Endothelial cell of umbilical vein (primary cell): ENCODE results near the gene GRPEL1.

Source experiments
- CTCF ChIP-seq, 2 donors: IDR thresholded peaks; 1 replicate in 1 of 2; 2 replicates in 1 of 2; pipeline ENCODE4 v1.5.1; 2011; ENCODE audit warnings: low read length in 2 of 2, mild to moderate bottlenecking in 2 of 2, moderate library complexity in 2 of 2, control low read depth in 1 of 2, inconsistent platforms in 1 of 2, low read depth in 1 of 2; ENCODE audit not compliant: insufficient read depth in 1 of 2; ENCODE audit errors: extremely low read depth in 1 of 2
- FOS ChIP-seq: IDR thresholded peaks from 2 replicates; pipeline ENCODE4 v1.6.1; 2011; ENCODE audit warnings: mild to moderate bottlenecking, low read length, moderate library complexity, borderline replicate concordance; ENCODE audit not compliant: insufficient read depth
- GATA2 ChIP-seq: IDR thresholded peaks from 2 replicates; pipeline ENCODE4 v1.7.0; 2011; ENCODE audit warnings: low read depth, mild to moderate bottlenecking, moderate library complexity, mixed read lengths, low read length; ENCODE audit not compliant: insufficient read length, insufficient read depth
- MAX ChIP-seq: IDR thresholded peaks from 2 replicates; pipeline ENCODE4 v1.6.1; 2011; ENCODE audit not compliant: insufficient read depth, insufficient read length
- POLR2AphosphoS5 ChIP-seq: IDR thresholded peaks from 2 replicates; pipeline ENCODE4 v1.6.1; 2012; ENCODE audit warnings: low read depth, mild to moderate bottlenecking, control low read depth, low read length, moderate library complexity; ENCODE audit not compliant: insufficient read depth

GRCh38 chr4:7048642-7049041, 19.2 kb downstream of the GRPEL1 start:
- TF ChIP-seq CTCF (IDR thresholded peaks at IDR 0.05; ENCODE audit: extremely low read depth in 1 of 2, insufficient read depth in 1 of 2, low read depth in 1 of 2, low read length in 2 of 2) (no peak), POLR2AphosphoS5 (no peak), FOS (no peak), MAX (no peak), GATA2 (no peak)
